T-helper 2 cell (primary cell): ENCODE data around the gene PAF1.

Source experiments
- DNase-seq, 5 experiments: peaks; one replicate each; pipeline versions ENCODE4 v3.0.0 to v3.0.0-alpha.2; 2012 to 2022

Gene PAF1

DNA sequence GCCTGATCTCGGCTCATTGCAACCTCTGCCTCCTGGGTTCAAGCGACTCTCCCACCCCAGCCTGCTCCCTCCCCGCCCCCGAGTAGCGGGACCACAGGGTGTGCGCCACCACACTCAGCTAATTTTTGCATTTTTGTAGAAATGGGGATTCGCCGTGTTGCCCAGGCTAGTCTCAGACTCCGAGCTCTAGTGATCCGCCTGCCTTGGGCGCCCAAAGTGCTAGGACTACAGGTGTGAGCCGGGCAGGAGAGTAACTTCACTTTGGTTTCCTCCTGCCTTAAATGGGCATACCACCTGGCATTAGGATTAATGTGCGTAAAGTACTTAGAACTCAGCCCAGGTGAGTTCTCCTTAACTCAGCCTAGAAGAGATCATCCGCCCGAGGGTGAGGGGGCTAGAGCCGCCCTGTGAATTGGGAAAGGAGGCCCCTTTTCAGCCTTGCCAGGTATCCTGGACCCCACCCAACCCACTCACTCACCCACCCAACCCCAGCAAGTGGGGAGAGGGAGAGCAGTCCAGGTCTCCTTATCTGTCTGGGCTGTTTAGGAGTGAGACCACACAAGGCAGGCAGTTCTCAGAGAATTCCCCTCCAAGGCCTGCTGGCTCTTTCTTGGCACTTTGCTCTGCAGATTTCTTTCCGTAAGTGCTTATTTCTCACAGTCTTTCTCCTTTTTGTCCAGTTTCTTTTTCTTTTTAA, 14.5 kb upstream of the PAF1 start:
- no peak for DNase-seq

DNA sequence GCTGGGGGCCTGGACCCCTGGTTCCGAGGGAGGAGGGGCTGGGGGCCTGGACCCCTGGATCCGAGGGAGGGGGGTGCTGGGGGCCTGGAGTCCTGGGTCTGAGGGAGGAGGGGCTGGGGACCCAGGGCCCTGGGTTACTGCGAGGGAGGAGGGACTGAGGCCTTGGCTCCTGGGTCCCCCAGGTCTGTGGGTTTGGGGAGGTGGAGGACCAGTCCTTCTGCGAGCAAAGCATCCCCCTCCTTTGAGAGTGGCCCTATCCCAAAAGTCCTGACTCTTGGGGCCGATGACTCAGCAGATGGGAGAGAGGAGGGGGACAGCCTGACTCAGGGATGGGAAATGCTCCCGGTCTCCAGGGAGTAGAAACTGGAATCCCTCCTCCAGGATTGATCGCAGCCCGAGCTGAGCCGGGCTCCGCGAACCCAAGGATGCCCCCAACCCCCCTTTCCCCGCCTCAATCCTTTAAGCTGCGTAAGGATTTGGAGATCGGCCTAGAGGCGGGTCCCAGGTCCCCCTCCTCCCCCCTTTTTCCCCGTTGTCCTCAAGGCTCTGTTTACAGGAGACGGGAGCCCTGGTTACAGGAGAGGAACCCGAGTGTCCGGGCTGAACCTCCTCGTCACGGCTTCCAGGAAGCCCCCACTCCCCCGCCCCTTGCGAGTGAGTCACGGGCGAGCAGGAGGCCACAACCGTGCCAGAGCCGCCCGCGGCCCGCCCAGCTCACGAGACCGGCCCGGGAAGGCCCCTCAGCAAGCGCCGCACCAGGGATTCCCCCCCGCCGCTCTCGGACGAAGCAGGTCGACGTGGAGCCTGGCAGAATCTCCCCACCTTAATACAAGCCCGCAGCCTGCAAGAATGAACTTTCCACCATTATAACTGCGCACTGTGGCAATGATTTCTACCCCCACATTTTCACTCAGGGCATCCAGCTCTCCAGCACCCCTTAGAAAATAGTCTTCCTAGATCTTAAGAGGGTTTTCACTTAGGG, 12.7 kb upstream of the PAF1 start:
- peak; percentile 90 to 100 (median 94) for DNase-seq

DNA sequence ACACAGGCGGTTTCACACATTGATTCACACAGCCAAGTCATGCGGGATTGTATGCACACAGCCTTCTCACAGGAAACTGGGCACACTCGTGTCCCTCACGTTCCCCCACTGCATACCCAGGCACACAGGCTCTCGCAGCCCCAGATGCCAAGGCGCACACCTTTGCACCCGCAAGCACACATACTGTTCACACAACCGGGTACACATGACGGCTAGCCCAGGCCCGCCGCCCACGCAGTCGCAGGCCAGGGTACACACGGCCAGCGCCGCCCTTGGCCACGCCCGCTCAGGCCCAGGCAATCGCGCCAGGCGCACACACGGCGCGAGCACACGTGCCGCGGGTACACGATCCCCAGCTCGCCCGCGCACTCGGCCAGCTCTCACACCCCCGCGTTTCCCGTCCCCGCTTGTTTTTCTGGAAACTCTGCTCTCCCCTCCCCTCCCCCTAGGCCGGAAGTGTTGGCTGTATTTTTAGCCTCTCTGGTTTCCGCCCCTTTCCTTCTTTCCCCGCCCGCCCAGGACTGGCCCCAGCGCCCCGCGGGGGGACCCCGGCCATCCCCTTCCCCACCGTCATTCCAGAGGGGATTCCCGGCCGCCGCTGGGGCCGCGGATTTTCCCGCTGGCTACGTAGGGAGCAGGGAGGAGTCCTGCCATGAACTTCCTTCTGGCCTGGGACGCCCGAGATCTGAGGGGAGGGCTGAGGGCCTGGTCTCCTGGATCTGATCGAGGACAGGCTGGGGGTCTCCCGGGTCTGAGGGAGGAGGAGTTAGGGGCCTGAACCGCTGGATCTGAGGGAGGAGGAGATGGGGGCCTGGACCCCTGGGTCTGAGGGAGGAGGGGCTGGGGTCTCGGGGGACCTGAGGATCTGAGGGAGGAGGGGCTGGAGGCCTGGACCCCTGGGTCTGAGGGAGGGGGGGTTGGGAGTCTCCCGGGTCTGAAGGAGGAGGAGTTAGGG, 11.7 kb upstream of the PAF1 start:
- DNase-seq = peak; percentile 62 to 89 (median 76)

DNA sequence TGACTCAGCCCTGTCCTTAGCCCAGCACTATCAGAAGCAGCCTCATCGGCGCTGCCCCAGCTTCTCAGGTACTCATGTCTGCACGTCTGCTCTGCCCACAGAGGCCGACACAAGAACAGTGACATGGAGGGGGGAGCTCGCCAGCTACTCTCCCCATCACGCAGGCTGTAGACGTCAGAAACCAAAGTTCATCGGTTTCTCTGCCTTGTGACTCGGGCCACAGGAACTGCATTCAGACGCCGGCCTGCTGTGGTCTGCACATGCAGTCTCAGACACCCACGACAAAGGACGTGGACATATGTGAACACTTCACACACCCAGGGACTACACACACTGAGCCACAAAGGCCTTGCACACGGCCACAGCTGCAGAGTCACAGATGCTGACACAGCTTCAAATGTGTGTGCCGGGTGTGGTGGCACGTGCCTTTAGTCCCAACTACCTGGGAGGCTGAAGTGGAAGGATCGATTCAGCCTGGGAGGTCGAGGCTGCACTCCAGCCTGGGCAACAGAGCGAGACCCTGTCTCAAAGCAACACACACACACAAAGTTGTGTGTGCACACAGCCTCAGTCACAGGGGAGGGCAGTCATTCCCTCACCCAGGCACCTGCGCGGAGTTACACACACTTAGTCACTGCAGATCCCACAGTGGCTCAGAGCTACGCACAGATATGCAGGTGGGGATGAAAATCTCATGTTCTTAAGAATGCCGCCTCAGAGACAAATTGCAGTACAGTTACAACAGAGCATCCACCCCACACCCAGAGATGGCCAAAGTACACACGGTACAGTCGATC, 10.8 kb upstream of the PAF1 start:
- DNase-seq = peak; percentile 55 to 99 (median 83)

DNA sequence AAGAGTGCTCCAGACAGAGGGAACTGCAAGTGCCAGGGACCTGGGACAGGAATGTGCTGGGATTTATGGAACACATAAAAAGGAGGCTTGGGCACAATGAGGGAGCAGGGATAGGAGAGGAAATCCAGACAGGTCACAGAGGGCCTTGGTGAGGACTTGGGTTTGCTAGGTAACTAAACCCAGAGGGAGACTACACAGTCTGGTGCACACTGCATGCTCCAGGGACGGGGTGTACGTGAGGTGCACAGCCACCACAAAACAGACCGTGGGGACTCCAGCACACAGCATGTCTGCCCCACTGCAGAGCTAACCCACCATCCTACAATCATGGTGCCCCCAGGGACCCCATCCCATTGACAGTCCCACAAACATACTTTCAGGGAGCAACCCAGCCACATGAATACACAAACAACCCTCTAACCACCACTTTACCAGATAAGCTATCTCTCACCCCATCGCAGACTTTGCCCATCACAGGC, 10.2 kb upstream of the PAF1 start:
- DNase-seq = no peak

DNA sequence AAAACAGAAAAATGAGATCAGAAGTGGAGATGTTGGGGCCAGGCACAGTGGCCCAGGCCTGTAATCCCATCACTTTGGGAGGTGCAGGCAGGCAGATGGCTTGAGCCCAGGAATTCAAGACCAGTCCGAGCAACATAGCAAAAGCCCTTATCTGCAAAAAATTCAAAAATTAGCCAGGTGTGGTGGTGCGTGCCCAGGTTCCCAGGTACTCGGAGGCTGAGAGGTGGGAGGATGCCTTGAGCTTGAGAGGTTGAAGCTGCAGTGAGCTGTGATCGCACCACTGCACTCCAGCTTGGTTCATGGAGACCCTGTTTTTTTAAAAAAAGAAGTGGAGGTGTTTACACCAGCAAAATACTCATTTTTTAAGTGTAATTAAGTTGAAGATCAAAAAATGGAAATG, 9.2 kb upstream of the PAF1 start:
- no peak for DNase-seq

DNA sequence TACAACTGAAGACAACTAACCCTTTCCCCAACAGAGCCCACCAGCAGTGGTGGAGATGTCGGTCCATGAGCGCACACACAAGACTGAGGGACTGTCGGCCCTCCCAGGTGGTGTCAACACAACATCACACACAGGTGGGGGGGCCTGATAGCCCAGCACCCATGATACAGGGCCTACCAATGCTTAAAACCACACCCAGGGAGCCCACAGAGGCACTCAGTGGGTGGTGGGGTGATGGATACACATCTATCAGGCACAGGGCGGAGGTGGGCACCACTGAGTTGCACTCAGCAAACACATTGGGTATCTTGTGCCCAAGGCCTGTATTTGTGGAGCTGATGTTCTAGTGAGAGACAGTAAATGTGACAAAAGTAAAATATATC, 8.8 kb upstream of the PAF1 start:
- DNase-seq = no peak

DNA sequence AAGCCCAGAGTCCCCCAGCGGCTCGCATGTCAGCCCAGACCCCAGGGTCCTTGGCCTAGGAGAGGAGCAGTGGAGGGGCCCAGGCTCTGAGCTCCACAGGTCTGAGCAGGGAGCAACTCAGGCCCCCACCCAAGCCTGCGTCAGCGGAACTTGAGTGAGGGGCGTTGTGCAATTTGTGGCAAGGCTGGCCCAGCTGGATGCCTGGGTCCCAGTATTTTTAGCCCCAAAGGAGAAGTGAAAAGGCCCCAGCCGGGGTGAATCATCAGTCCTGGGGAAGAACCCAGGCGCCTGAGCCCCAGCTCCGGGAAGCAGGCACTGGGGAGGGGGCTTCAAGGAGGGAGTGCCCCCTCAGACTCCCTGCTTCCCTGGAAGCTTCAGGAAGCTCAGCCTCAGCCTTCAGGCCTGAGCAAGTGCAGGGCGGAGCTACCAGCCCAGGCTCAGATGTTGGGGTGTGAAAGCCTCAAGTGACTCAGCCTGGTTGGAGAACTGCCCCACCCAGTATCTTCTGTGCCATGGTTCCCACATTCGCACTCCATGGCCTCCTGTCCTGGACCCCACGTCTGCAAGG, 7.5 kb upstream of the PAF1 start:
- DNase-seq = peak in 2 of 5 experiments; percentile 55 to 83

DNA sequence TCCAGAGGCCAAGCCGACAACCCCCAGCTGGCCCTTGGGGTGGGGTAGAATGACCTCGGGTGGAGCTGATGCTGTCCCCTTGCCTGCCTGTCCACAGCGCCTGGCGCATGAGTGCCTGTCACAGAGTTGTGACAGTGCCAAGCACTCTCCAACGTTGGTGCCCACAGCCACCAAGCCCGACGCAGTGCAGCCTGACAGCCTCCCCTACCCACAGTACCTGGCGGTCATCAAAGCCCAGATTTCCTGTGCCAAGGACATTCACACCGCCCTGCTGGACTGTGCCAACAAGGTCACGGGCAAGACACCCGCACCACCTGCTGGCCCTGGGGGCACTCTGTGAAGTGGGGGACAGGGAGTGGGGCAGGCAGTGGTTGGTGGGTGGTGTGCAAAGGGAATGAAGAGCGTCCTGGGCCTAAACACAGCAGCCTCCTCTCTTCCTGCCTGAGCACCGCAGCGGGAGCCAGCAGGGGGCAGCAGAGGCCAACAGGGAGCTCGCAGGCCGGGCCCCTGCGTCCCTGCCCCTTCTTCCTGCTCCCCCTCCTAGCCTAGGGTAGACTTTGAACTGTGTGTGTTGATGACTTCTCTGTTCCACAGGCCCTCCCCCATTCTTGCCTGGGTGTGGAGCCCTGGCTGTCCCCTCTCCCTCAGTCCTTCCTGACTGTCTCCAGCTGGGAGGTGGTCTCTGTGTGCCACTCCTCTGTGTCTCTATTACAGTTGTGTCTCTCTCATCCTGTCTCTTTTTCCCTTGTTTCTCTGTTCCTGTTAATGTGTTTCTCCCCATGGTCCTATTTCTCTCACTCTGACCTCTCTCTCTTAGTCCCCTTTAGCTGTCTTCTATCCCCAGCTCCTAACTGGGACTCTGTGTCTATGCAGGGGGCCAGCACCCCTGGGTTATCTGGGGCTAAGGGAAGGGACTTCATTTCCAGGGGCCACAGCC, 6.7 kb upstream of the PAF1 start:
- peak; percentile 87 to 93 (median 88) for DNase-seq

DNA sequence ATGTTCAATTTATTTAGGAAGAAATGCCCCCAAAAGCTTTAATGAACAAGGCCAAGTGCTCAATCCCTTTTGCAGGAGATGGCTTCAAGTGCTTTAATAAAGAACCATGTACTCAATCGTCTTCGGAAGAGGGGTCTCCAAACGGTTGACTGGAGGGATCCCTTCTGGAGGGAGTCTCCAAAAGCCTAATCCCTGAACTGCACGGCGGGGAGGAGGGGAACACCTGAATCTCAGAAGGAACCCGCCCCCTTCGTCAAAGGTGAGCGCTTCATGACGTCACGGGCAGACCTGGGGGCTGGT, 505 bp downstream of the PAF1 start:
- peak in 2 of 5 experiments; percentile 60 to 85 for DNase-seq

DNA sequence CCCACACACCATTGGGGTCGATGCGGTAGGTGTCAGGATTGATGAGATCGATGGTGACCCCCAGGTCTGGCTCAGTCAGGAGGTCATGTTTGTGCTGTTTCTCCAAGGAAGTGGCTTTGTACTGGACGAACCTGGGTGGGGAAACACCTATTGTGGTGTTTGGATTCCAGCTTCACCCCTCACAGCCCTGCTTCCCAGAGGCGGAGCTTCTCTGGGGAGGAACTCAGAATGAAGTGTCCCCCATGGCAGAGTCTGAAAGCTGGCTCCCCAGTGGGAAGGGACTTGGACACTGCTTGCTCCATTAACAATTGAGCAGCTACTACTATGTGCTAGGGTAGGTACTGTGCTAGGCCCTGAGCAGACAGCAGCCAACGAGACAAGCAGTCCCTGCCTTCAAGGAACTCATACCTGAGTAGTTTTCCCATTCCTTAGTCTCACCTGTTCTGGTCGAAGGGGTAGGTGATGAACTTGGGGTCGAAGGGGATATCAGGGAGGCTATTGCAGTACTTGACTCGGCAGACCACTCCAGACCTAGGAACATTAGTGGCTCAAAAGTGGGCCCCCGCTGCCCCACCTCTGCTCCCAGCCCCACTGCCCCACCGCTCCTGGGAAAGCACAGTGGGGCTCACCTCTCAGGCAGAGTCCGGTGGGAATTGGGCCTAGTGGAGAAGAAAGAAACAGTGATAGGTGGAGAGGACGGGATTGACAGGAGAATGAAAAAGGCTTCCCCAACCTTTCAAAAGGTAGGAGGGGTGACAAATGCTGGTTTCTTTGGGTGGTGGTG, 1.1 kb downstream of the PAF1 start:
- no peak for DNase-seq

DNA sequence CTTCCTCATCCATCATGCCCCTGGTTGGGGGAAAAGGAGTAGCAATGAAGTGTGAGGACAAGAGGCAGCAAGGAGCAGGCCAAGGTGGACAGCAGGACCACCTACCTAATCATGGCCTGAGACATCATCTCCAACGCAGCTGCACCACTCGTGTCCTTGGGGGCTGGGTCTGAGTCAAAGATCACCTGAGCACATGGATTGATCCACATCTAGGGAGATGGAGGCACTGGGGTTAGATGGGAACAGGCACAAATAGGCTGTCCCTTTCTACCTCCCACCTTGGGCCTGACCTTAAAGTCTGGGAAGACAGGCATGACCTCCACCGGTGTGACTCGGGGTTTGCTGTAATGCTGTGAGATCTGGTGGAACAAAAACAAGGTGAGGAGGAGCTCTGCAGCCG, 2.2 kb downstream of the PAF1 start:
- no peak for DNase-seq

DNA sequence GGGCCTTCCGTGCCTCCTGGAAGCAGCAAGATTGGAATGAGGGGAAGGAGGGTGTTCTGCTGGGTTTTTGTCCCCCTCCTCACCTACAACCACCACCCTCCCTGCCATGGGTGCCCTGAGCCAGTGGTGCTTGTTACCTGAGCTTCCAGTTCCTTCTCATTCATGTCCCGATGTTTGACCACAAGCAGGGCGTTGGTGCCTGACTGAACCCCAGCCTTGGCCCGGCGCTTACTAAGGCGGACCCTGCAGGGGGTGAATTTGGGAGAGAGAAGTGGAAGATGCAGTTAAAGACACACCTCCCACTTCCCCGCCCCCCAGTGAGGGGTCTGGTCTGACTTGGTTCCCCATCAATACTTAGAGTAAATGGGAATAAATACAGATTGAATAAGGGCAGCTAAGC, 4.3 kb downstream of the PAF1 start:
- DNase-seq = no peak

DNA sequence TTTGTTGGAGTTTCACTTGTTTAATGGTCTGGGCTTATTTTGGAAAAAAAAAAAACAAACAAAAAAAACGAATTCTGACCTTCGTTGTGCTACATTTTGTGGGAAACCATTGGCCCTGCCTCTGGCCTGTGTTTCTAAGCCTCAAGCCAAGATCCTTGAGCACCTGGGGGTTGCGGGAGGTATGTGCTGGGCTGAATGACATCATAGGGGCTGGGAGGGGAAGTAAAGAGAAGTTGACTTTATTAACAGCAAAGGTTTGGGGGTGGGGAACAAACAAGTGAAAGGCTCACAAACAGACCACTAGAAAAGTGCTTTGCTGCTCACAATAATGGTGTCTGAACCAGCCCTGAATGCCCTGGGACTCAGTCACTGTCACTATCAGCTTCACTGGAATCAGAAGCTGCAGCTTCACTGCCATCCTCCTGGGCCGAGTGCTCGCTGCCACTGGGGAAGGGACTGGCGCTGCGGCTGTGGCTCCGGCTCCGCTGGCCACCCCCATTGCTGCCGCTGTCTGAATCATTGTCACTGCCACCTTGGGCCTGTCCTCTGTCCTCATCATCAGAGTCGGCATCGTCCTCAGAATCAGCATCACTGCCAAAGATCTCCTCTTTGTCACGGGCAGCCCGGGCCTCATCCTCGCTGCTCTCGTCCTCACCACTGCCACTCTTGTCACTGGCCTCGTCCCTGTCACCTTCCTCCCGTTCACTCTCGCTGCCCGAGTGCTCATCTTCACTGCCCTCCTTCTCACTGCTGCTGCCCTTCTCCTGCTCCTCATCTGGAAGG, 5.1 kb downstream of the PAF1 start:
- DNase-seq = no peak

DNA sequence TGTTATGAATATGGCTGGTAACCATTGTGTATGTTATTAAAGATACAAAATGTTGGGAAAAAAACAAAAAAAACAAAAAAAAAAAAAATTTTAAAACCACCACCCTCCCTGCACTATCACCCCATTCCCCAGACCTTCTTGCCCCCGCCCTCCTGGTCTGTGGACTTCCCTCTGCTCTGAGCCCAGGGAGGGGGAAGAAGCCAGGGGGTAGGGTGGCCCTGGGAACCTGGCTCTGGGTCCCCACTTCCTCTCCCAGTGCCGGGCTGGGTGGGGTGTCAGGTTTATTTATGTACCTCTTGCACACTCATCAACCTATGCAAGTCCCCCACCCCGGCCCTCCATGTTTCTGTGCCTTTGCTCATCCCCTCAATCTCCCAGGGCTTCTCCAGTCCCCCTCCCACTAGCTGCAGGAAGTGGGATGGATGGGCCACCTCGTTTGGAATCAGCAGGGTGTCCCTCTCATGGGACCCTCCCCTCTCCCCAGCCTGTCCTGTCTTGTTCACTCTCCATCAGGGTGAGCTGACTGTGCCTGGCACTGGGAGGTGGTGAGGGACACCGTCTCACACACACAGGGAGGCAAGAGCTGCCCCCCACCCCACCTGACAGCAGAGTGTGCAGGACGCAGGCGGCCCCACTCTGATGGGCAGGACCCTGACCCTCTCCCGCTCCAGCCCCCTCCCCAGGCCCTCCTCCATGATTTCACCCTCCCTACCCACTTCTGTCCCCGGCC, 5.9 kb downstream of the PAF1 start:
- no peak for DNase-seq

DNA sequence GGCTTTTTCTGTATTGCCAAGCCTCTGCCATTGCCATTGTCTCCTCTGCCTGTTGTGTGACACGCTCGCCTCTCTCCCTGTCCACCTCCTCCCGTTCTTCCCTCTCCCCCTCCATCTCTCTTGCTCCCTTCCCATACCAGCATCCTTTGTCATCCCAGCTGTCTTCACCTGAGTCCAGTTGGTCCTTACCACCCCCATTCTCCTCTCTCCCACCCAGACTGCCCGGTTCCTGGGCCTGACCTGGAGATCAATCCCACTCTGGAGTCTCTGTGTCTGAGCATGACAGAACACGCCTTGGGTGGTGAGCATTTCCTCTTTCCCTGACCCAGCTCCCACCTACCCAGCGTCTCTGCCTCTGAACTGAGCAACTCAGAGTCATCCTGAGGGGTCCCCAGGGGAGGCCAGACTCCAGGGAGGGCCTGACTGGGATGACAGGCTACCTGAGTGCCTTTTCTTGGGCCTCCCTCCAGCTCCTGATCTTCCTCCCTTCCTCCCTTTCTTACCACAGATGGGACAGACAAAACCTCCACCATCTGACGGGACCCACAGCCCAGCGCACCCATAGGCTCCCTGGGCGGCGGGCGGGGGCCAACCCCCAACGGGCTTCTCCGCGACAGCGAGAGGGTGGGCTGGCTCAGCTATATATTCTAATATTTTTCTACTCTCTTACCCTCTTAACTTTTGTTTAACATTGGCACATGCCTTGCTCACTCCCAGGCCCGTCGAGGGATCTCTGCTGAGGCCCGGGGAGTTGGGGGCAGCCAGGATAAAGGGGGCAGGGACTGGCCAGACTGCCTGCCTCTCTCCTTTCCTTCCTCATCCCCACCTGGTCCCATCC, 7.7 kb downstream of the PAF1 start:
- DNase-seq = no peak
